Transverse colon (tissue), 4 donors: Measurements from ENCODE around the gene GPD1L.

Experiments
- CTCF ChIP-seq, 5 experiments: fragments of 200-600 bp in 3 of 5; fragments of 450-650 bp in 2 of 5; sonication (generic) in 3 of 5; IDR thresholded peaks; 1 replicate in 2 of 5; 2 replicates in 3 of 5; pipeline ENCODE4 v1.5.1; 2016 to 2017; ENCODE audit warnings: antibody characterized with exemption in 5 of 5, inconsistent platforms in 3 of 5, mild to moderate bottlenecking in 2 of 5, moderate library complexity in 1 of 5
- EP300 ChIP-seq: sonication (generic); formaldehyde crosslinking; IDR thresholded peaks from one replicate; pipeline ENCODE4 v1.6.1; 2017; ENCODE audit warnings: antibody characterized with exemption, low read depth
- POLR2A ChIP-seq: fragments of 450-650 bp; IDR thresholded peaks from one replicate; pipeline ENCODE4 v1.6.1; 2016; ENCODE audit warnings: antibody characterized with exemption, mild to moderate bottlenecking, moderate library complexity
- POLR2AphosphoS5 ChIP-seq, 3 donors: sonication (generic); formaldehyde crosslinking; IDR thresholded peaks; one replicate each; pipeline ENCODE4 v1.6.1; 2016; ENCODE audit warnings: antibody characterized with exemption in 3 of 3

GRCh38 chr3:32200490-32200889 is 94.1 kb downstream of the GPD1L start:
- TF ChIP-seq CTCF (IDR thresholded peaks at IDR 0.05) (no peak), POLR2A (no peak), POLR2AphosphoS5 (IDR thresholded peaks at IDR 0.05) (no peak), EP300 (no peak)
